Measurements from ENCODE around the gene MTCL1.
A peak's percentile ranks its signal among the peaks of the same experiment; 100 is the strongest.

The MTCL1 gene

DNA sequence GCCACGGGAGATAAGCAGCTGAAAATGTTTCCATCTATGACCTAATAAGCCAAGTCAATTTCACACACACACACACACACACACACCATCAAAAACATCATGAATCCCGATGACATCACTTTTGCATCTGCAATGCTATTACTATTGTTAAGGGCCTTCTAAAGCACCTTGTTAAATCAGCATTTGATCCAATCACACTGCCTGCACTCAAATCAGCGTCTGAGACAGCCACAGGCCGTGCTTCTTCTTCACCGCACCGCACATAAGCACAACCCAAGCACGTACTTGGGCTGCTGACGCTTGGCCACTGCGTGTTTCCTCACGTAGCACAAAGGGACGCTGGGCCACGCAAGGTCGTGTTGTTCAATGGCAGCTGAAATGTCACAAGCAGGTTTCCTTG is 15.8 kb upstream of the MTCL1 start:
- Histone ChIP-seq H3K4me3 (ENCODE audit: low read length) (no peak overlapping the region), H3K27me3 (ENCODE audit: control insufficient read depth, insufficient read depth, low read length) (no peaks in the 10 kb centered on the region)

DNA sequence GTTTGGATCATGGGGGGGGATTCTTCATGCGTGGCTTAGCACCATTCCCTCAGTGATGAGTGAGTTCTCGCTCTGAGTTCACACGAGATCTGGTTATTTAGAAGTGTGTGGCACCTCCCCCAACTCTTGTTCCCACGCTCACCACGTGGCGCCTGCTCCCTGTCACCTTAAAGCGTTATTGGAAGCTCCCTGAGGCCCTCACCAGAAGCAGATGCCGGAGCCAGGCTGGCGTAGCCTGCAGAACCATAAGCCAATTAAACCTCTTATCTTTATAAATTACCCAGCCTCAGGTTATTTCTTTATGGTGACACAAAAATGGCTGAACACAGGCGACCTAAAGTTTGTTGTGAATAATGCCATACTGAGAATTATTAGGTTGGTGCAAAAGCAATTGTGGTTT is 10.5 kb upstream of the MTCL1 start:
- Histone ChIP-seq H3K36me3 (ENCODE audit: control insufficient read depth, low read depth, low read length) (no peaks in the 10 kb centered on the region), H3K27ac (ENCODE audit: low read length) (no peak overlapping the region), H3K9ac (ENCODE audit: low read length) (no peak overlapping the region), H3K4me1 (ENCODE audit: control insufficient read depth, low read depth, low read length) (no peaks in the 10 kb centered on the region), H3K4me3 (ENCODE audit: low read length) (no peak overlapping the region), H3K27me3 (ENCODE audit: control insufficient read depth, insufficient read depth, low read length) (no peaks in the 10 kb centered on the region), H3K9me3 (ENCODE audit: control insufficient read depth, low read depth, low read length) (no peaks in the 10 kb centered on the region)

More for the DNA sequence above, 15.8 kb upstream of the MTCL1 start:
- H3K36me3 ChIP-seq (ENCODE audit: control insufficient read depth, low read depth, low read length): no peaks in the 10 kb centered on the region
- H3K9ac ChIP-seq (ENCODE audit: low read length): no peak overlapping the region
- no peak overlapping the region for H3K27ac ChIP-seq (ENCODE audit: low read length)
- peaks cover 15% of the 10 kb centered on the region for H3K4me1 ChIP-seq (ENCODE audit: control insufficient read depth, low read depth, low read length)
- no peaks in the 10 kb centered on the region for H3K9me3 ChIP-seq (ENCODE audit: control insufficient read depth, low read depth, low read length)

DNA sequence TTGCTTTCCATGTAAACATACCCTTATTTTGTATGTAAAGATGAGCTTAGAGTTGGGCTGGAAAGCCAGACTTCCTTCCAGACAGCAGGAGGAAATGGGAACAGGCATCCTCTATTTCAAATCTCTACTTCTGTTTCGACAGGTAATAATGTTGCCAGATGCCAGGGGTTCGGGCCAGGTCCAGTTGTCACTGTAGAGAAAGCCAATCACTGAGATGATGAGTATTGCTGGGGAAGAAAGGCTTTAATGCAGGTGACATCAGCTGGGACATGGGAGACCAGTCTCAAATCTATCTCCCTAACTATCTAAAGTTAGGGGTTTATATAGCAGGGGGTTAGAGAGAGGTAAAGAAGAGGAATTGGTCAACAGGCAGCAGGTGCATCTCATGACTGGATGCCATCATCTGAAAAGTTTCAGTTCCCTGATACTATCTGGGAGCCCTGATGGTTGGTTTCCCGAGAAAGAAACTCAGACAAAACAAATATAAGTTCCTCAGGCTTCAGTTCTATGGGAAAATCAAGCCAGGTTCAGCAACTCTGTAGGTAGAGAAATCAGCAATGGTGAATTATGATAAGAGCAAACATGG is 9.3 kb upstream of the MTCL1 start:
- no peaks in the 10 kb centered on the region for H3K9me3 ChIP-seq (ENCODE audit: control insufficient read depth, low read depth, low read length)
- no peak overlapping the region for H3K27ac ChIP-seq (ENCODE audit: low read length)

DNA sequence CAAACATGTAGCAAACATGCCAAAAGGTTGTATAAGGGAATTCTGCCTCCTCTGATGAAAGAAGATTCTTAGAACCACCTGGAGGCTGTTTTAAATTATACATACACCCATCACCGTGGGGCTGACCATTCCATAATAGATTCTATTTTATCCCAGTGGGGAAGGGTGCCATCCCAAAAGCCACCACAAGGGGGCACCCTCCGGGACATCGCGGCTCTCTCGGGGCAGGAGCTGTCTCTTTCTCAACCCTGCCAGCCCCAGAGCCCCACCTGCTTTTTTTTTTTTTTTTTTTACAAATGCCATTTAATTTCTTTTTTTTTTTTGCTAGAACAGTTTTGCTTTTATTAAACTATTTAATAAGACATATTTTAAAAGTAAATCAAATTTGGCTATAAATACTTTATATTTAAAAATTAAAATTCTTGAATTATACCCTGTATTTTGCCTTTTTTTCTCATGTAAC is 8.6 kb upstream of the MTCL1 start:
- no peak overlapping the region for H3K4me3 ChIP-seq (ENCODE audit: low read length)
- no peak overlapping the region for H3K9ac ChIP-seq (ENCODE audit: low read length)
- H3K36me3 ChIP-seq (ENCODE audit: control insufficient read depth, low read depth, low read length): no peaks in the 10 kb centered on the region
- no peaks in the 10 kb centered on the region for H3K9me3 ChIP-seq (ENCODE audit: control insufficient read depth, low read depth, low read length)
- H3K27me3 ChIP-seq (ENCODE audit: control insufficient read depth, insufficient read depth, low read length): no peaks in the 10 kb centered on the region
- no peak overlapping the region for H3K27ac ChIP-seq (ENCODE audit: low read length)
- H3K4me1 ChIP-seq (ENCODE audit: control insufficient read depth, low read depth, low read length): no peaks in the 10 kb centered on the region

More for the DNA sequence above, 9.3 kb upstream of the MTCL1 start:
- H3K27me3 ChIP-seq (ENCODE audit: control insufficient read depth, insufficient read depth, low read length): no peaks in the 10 kb centered on the region
- no peaks in the 10 kb centered on the region for H3K36me3 ChIP-seq (ENCODE audit: control insufficient read depth, low read depth, low read length)
- no peaks in the 10 kb centered on the region for H3K4me1 ChIP-seq (ENCODE audit: control insufficient read depth, low read depth, low read length)
- H3K4me3 ChIP-seq (ENCODE audit: low read length): no peak overlapping the region
- no peak overlapping the region for H3K9ac ChIP-seq (ENCODE audit: low read length)

- Histone ChIP-seq H3K27me3 (ENCODE audit: control insufficient read depth, insufficient read depth, low read length) (peaks cover 18% of the 10 kb centered on the region), H3K9me3 (ENCODE audit: control insufficient read depth, low read depth, low read length) (no peaks in the 10 kb centered on the region), H3K4me1 (ENCODE audit: control insufficient read depth, low read depth, low read length) (peaks cover 10% of the 10 kb centered on the region), H3K4me3 (ENCODE audit: low read length) (no peak overlapping the region), H3K36me3 (ENCODE audit: control insufficient read depth, low read depth, low read length) (no peaks in the 10 kb centered on the region), H3K27ac (ENCODE audit: low read length) (no peak overlapping the region), H3K9ac (ENCODE audit: low read length) (no peak overlapping the region)
Observed at GRCh38 chr18:8699126-8699525, 6.2 kb upstream of the MTCL1 start.

GRCh38 chr18:8699948-8700347 is 5.4 kb upstream of the MTCL1 start:
- peaks cover 22% of the 10 kb centered on the region for H3K27me3 ChIP-seq (ENCODE audit: control insufficient read depth, insufficient read depth, low read length)
- H3K27ac ChIP-seq (ENCODE audit: low read length): no peak overlapping the region
- no peaks in the 10 kb centered on the region for H3K9me3 ChIP-seq (ENCODE audit: control insufficient read depth, low read depth, low read length)
- peaks cover 13% of the 10 kb centered on the region for H3K4me1 ChIP-seq (ENCODE audit: control insufficient read depth, low read depth, low read length)
- H3K4me3 ChIP-seq (ENCODE audit: low read length): no peak overlapping the region
- no peak overlapping the region for H3K9ac ChIP-seq (ENCODE audit: low read length)
- H3K36me3 ChIP-seq (ENCODE audit: control insufficient read depth, low read depth, low read length): no peaks in the 10 kb centered on the region

- Histone ChIP-seq H3K27me3 (ENCODE audit: control insufficient read depth, insufficient read depth, low read length) (peaks cover 27% of the 10 kb centered on the region), H3K9ac (ENCODE audit: low read length) (no peak overlapping the region), H3K4me1 (ENCODE audit: control insufficient read depth, low read depth, low read length) (peaks cover 13% of the 10 kb centered on the region), H3K9me3 (ENCODE audit: control insufficient read depth, low read depth, low read length) (no peaks in the 10 kb centered on the region), H3K36me3 (ENCODE audit: control insufficient read depth, low read depth, low read length) (no peaks in the 10 kb centered on the region), H3K4me3 (ENCODE audit: low read length) (no peak overlapping the region), H3K27ac (ENCODE audit: low read length) (no peak overlapping the region)
Observed at GRCh38 chr18:8701546-8702118, 3.7 kb upstream of the MTCL1 start.

- H3K27ac ChIP-seq (ENCODE audit: low read length): no peak overlapping the region
- H3K9me3 ChIP-seq (ENCODE audit: control insufficient read depth, low read depth, low read length): no peaks in the 10 kb centered on the region
- no peak overlapping the region for H3K9ac ChIP-seq (ENCODE audit: low read length)
- peaks cover 37% of the 10 kb centered on the region for H3K27me3 ChIP-seq (ENCODE audit: control insufficient read depth, insufficient read depth, low read length)
- no peak overlapping the region for H3K4me3 ChIP-seq (ENCODE audit: low read length)
- H3K36me3 ChIP-seq (ENCODE audit: control insufficient read depth, low read depth, low read length): no peaks in the 10 kb centered on the region
- H3K4me1 ChIP-seq (ENCODE audit: control insufficient read depth, low read depth, low read length): peaks cover 13% of the 10 kb centered on the region
Observed at GRCh38 chr18:8702668-8703067, 2.7 kb upstream of the MTCL1 start.

DNA sequence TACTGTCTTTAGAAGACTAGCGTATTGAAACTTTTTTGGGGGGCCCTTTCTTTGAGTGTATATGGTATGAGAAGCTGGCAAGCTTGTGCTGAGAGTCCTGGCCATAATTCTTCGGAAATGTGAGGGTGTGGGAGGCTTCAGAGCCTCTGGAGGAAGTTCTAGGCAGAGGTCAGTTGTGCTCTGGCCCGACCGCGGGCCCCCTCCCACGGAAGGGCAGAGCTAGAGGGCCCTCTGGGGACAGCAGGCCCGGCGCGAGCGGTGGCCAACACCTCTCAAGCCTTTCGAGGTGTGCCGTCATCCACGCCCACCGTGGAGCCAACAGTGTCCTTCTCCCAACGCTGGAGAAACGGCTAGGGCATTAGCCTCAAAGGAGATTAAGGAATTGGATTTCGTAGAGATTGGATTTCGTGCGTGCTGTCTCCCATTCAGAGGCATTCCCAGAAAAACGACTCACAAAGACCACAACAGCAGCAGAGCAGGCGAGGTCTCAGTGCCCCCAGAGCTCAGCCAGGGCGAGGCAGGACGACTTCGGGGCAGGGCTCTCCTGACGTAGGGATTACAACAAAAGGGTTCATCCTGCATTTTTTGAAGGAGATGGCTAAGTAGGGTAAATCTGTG is 2.2 kb upstream of the MTCL1 start:
- Histone ChIP-seq H3K27me3 (ENCODE audit: control insufficient read depth, insufficient read depth, low read length) (peaks cover 42% of the 10 kb centered on the region), H3K9me3 (ENCODE audit: control insufficient read depth, low read depth, low read length) (no peaks in the 10 kb centered on the region), H3K27ac (ENCODE audit: low read length) (no peak overlapping the region), H3K4me1 (ENCODE audit: control insufficient read depth, low read depth, low read length) (peaks cover 18% of the 10 kb centered on the region), H3K4me3 (ENCODE audit: low read length) (no peak overlapping the region), H3K9ac (ENCODE audit: low read length) (no peak overlapping the region), H3K36me3 (ENCODE audit: control insufficient read depth, low read depth, low read length) (no peaks in the 10 kb centered on the region)

- H3K27ac ChIP-seq (ENCODE audit: low read length): no peak overlapping the region
- H3K9me3 ChIP-seq (ENCODE audit: control insufficient read depth, low read depth, low read length): no peaks in the 10 kb centered on the region
- peaks cover 42% of the 10 kb centered on the region for H3K27me3 ChIP-seq (ENCODE audit: control insufficient read depth, insufficient read depth, low read length)
- H3K36me3 ChIP-seq (ENCODE audit: control insufficient read depth, low read depth, low read length): no peaks in the 10 kb centered on the region
- H3K4me1 ChIP-seq (ENCODE audit: control insufficient read depth, low read depth, low read length): peaks cover 25% of the 10 kb centered on the region
- no peak overlapping the region for H3K9ac ChIP-seq (ENCODE audit: low read length)
- H3K4me3 ChIP-seq (ENCODE audit: low read length): peak overlapping the region; percentile 69
Observed at GRCh38 chr18:8703781-8704301, 1.5 kb upstream of the MTCL1 start.

- Histone ChIP-seq H3K27me3 (ENCODE audit: control insufficient read depth, insufficient read depth, low read length) (peaks cover 42% of the 10 kb centered on the region), H3K36me3 (ENCODE audit: control insufficient read depth, low read depth, low read length) (no peaks in the 10 kb centered on the region), H3K27ac (ENCODE audit: low read length) (no peak overlapping the region), H3K9ac (ENCODE audit: low read length) (no peak overlapping the region), H3K9me3 (ENCODE audit: control insufficient read depth, low read depth, low read length) (no peaks in the 10 kb centered on the region), H3K4me1 (ENCODE audit: control insufficient read depth, low read depth, low read length) (peaks cover 26% of the 10 kb centered on the region), H3K4me3 (ENCODE audit: low read length) (peak overlapping the region; percentile 69)
Observed at GRCh38 chr18:8704361-8705237, 757 bp upstream of the MTCL1 start.

All from iPS-18a (cell line).